HFFc6 (cell line): ENCODE results near the gene SDHC. TPM values are rescaled to one million over a fixed set of nuclear protein-coding genes. Genes with fewer than 3 reads are reported as not detected.

Experiments
- DNase-seq: peaks from one replicate; pipeline ENCODE4 v3.0.0-alpha.2; 2018
- H3K27ac Mint-ChIP-seq: 2 replicates; pipeline ENCODE4 v1.8.0; 2020; ENCODE audit warnings: mild to moderate bottlenecking, mixed read lengths
- H3K27me3 Mint-ChIP-seq: 2 replicates; pipeline ENCODE4 v1.8.0; 2021; ENCODE audit warnings: mild to moderate bottlenecking, moderate library complexity, mixed read lengths; ENCODE audit not compliant: insufficient read depth
- H3K36me3 Mint-ChIP-seq: 2 replicates; pipeline ENCODE4 v1.8.0; 2021; ENCODE audit warnings: low read depth, mixed read lengths
- H3K4me1 Mint-ChIP-seq: 2 replicates; pipeline ENCODE4 v1.8.0; 2020; ENCODE audit warnings: low read depth, mixed read lengths
- H3K4me3 Mint-ChIP-seq: 2 replicates; pipeline ENCODE4 v1.8.0; 2020; ENCODE audit warnings: mild to moderate bottlenecking, moderate library complexity, mixed read lengths
- H3K9me3 Mint-ChIP-seq: 2 replicates; pipeline ENCODE4 v1.8.0; 2020; ENCODE audit warnings: mild to moderate bottlenecking, mixed read lengths
- CTCF ChIP-seq: fragments of 200-600 bp; sonication (generic); IDR thresholded peaks from 2 replicates; pipeline ENCODE4 v1.5.0; 2021; ENCODE audit warnings: antibody characterized with exemption, mild to moderate bottlenecking
- total RNA-seq, 6 experiments: library from RNA; stranded (reverse); fragmentation: NEBNext Ultra II Directional; extraction: Animal tissue kit (Norgen Biotek cat#: 25700); gene quantifications; 2 replicates in 1 of 6; 3 replicates in 5 of 6; pipeline ENCODE4 v1.2.3, GENCODE V29; 2021

Gene SDHC
- total RNA-seq, 6 experiments from 2014 or later, result 237 to 285 (median 247) TPM

- Mint-ChIP-seq H3K27ac (no peak overlapping the region), H3K27me3 (no peaks in the 10 kb centered on the region; the same call in 1 of the 2 replicates), H3K9me3 (no peaks in the 10 kb centered on the region), H3K4me1 (peaks cover 11% of the 10 kb centered on the region), H3K4me3 (no peak overlapping the region), H3K36me3 (peaks cover 31% of the 10 kb centered on the region; the same call in 1 of the 2 replicates)
- no peak for DNase-seq
- no peak for TF ChIP-seq CTCF
These were observed 19.0 kb downstream of the SDHC start for GRCh38 chr1:161333166-161333565.

- Mint-ChIP-seq H3K27me3 (no peaks in the 10 kb centered on the region; the same call in 1 of the 2 replicates), H3K9me3 (no peaks in the 10 kb centered on the region), H3K36me3 (peaks cover 30% of the 10 kb centered on the region; the same call in 1 of the 2 replicates), H3K4me3 (no peak overlapping the region), H3K27ac (no peak overlapping the region), H3K4me1 (no peaks in the 10 kb centered on the region; the same call in 1 of the 2 replicates)
- TF ChIP-seq CTCF, result no peak
- DNase-seq, result no peak
These were observed 21.6 kb downstream of the SDHC start for GRCh38 chr1:161335796-161336195.

GRCh38 chr1:161342177-161342576 lies 28.0 kb downstream of the SDHC start:
- no peak for DNase-seq
- TF ChIP-seq CTCF, result no peak
- no peaks in the 10 kb centered on the region for H3K4me1 Mint-ChIP-seq
- no peaks in the 10 kb centered on the region for H3K27me3 Mint-ChIP-seq
- peaks cover 19% of the 10 kb centered on the region; the same call in 1 of the 2 replicates for H3K36me3 Mint-ChIP-seq
- no peak overlapping the region for H3K27ac Mint-ChIP-seq
- no peak overlapping the region for H3K4me3 Mint-ChIP-seq
- H3K9me3 Mint-ChIP-seq, result no peaks in the 10 kb centered on the region

- Mint-ChIP-seq H3K4me3 (no peak overlapping the region), H3K36me3 (peaks cover 16% of the 10 kb centered on the region; the same call in 1 of the 2 replicates), H3K9me3 (no peaks in the 10 kb centered on the region), H3K4me1 (no peaks in the 10 kb centered on the region), H3K27ac (no peak overlapping the region), H3K27me3 (no peaks in the 10 kb centered on the region)
- no peak for TF ChIP-seq CTCF
- no peak for DNase-seq
These were observed 28.6 kb downstream of the SDHC start for GRCh38 chr1:161342821-161343220.

- no peaks in the 10 kb centered on the region for H3K4me1 Mint-ChIP-seq
These were observed 36.5 kb downstream of the SDHC start for GRCh38 chr1:161350671-161351070.

More at GRCh38 chr1:161350671-161351070, 36.5 kb downstream of the SDHC start:
- no peak for TF ChIP-seq CTCF
- DNase-seq, result no peak
- Mint-ChIP-seq H3K4me3 (no peak overlapping the region), H3K27me3 (no peaks in the 10 kb centered on the region; the same call in 1 of the 2 replicates), H3K9me3 (no peaks in the 10 kb centered on the region), H3K27ac (no peak overlapping the region), H3K36me3 (peaks cover 8% of the 10 kb centered on the region; the same call in 1 of the 2 replicates)
